GM19239 (cell line): ENCODE measurements around the gene TIMM17B.

Experiments
- DNase-seq: peaks from one replicate; pipeline ENCODE4 v3.0.0; 2011; ENCODE audit warnings: low spot score; ENCODE audit not compliant: insufficient read length
- FAIRE-seq: peaks from 2 replicates; lab custom pipeline; 2011; peaks lifted over from hg19 to GRCh38; lab: Jason Lieb, UNC

TIMM17B gene

DNA sequence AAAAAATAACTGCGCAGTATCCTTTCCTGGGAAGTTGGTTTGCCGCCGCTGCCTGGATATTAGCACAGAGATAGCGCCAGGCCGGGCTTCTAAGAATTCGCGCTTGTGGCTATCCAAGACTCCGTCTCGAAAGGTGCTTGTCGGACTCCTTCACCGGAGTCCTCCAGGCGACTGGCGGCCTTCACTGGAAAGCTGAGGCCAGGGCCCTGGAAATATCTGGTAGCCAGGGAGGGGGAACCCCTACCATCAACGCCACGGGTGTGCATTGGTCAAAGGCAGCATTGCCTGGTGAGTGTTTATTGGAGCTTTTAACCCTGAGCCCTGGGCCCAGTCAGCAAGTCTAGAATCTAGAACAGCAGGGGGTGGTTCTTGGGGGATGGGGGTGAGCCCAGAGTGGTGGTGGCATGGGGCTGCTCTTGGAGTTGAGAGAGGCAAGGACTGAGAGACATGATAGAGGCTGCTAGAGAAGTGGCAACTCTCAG, 21.8 kb upstream of the TIMM17B start:
- FAIRE-seq = no peak
- no peak for DNase-seq

GRCh38 chrX:48918643-48919340, 21.2 kb upstream of the TIMM17B start, which contains the start of gene PIM2:
Gene PIM2 (minus strand): TSS chrX:48919024. CDS start chrX:48918834, 190 bp downstream.
- DNase-seq = peak; percentile 65
- FAIRE-seq = peak; percentile 100

DNA sequence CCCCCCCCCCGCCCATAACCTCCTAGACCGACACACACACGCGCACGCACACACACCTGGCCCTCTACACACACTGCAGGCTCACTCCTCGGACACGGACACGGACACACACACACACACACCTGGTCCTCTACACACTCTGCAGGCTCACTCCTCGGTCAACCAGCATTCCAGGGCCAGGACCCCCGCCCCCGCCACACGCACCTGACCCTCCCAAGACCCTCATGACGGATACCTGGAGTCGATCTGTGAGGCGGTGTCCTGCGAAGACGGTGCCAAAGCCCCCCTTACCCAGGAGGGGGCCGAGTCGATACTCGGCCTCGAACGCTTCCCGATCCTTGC, 20.7 kb upstream of the TIMM17B start:
- FAIRE-seq = peak; percentile 63

GRCh38 chrX:48917139-48918001, 19.8 kb upstream of the TIMM17B start:
- DNase-seq (peak; percentile 43), FAIRE-seq (peak; percentile 99)

More for the DNA sequence above, 20.7 kb upstream of the TIMM17B start:
- no peak for DNase-seq

GRCh38 chrX:48914593-48915493, 17.3 kb upstream of the TIMM17B start:
- no peak for DNase-seq
- FAIRE-seq = no peak

GRCh38 chrX:48913605-48914366, 16.2 kb upstream of the TIMM17B start:
- DNase-seq (no peak), FAIRE-seq (peak; percentile 26)

GRCh38 chrX:48911412-48912182, 14.0 kb upstream of the TIMM17B start, which contains the start of gene SLC35A2:
Gene SLC35A2 (minus strand): TSS chrX:48911646. CDS start chrX:48911636, 10 bp downstream.
- DNase-seq = peak; percentile 68
- FAIRE-seq = peak; percentile 99

DNA sequence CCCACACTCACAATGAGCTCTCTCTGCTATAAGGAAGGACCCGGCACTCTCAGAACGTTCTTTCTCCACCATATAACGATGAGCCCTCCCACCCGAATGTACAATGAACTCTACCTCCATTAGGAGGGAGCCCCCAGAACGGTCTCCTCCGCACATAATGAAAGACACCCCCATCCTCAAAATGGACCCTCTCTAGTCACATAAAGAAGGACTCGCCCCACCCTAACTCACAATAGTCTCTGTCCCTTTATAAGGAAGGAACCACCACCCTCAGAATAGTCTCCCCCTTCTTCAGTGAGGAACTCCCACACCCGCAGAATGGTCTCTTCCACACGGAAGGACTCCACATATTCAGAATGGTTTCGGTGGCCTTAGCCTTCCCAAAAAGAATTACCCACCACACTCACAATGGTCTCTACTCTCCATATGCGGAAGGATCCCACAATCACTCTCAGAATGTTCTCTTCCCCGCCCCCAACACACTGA, 13.4 kb upstream of the TIMM17B start:
- FAIRE-seq = no peak
- no peak for DNase-seq

DNA sequence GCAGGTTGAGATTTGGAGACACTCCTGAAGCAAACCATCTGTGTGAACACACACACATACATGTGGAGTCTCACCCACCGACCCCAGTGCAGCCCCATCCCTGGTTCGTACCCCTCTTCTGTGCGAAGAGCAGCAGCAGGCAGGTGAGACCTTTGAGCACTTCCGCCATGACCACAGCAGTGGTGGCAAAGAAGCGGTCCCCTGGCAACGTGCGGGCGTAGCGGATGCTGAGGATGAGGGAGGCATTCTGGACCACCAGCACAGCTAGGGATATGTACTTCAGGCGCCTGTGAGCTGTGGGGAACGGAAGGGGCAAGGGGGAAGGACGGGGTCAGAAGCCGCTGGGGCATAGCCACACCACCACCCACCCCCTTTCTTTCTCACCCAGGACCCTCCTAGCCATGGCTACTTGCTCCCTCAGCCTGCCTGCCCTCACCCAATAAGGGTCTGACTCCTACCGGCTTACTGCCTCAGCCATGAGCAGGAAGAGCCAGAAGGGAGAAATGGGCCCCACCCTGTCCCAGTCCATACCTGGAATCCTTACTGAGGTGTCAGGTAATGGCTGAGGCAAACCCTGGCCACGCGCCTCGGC, 12.2 kb upstream of the TIMM17B start:
- no peak for FAIRE-seq
- DNase-seq = no peak

DNA sequence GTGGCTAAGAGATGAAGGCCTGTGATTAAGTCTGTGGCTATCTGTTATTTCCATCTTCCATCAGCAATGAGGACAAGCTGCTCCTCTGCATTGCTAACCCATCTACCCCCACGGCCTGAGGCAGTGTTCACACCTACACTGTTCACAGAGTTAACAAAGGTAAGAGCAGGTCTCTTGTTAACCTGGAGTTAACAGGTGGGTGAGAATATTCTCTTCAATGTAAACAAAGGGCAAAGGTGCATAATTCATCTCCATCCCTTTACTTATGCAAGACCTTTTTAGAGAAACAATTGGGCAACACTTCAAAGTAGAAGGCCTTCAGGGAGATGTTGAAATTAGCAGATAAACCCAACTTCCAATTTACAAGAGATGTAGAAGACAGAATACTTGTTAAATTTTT, 11.0 kb upstream of the TIMM17B start:
- no peak for FAIRE-seq

DNA sequence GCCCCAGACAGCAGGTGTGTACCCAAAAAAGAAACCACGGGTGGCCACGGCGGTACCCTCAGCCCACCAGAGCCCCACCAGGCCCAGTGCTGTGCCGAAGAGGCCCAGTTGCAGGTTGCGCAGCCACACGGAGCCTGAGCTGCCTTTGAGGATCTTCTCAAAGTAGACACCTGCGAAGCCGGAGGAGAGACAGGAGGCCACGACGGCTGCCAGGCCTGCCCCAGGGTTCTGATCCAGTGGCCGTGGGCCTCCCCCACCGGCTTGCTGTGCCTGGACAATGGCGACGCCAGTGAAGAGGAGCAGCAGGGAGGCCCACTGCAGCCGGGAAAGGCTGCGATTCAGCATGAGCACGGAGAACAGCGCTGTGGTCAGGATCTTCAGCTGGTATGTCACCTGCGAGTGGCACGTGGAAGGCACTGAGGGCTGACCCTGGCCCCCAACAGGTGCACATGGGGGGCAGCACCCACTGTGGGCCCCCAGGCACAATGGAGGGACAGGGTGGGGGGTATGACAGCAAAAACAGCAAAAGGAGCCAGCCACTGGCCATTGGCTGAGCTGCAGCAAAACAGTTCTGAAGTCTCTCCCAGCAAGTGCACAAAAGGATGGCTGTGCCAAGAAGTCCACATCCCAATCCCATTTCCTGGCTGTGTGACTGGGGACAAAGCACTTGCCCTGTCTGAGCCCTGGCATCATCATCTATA, 7.7 kb upstream of the TIMM17B start:
- DNase-seq (no peak), FAIRE-seq (no peak)

More for the DNA sequence above, 11.0 kb upstream of the TIMM17B start:
- no peak for DNase-seq

GRCh38 chrX:48904626-48905025, 7.1 kb upstream of the TIMM17B start:
- DNase-seq = no peak
- no peak for FAIRE-seq

- FAIRE-seq (no peak), DNase-seq (no peak)
These were observed 6.6 kb upstream of the TIMM17B start for GRCh38 chrX:48904180-48904579.

- FAIRE-seq = no peak
These were observed 5.7 kb upstream of the TIMM17B start for GRCh38 chrX:48903290-48903689.

GRCh38 chrX:48902776-48903175, 5.2 kb upstream of the TIMM17B start:
- no peak for DNase-seq
- no peak for FAIRE-seq

More at GRCh38 chrX:48903290-48903689, 5.7 kb upstream of the TIMM17B start:
- DNase-seq = no peak

DNA sequence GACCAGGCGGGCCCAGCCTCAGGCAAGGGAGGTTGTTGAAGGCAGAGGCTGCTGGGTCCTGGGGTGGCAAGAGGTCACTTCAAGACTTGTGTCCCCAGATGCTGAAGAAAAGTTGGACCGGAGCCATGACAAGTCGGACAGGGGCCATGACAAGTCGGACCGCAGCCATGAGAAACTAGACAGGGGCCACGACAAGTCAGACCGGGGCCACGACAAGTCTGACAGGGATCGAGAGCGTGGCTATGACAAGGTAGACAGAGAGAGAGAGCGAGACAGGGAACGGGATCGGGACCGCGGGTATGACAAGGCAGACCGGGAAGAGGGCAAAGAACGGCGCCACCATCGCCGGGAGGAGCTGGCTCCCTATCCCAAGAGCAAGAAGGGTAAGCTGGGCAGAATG, 4.6 kb upstream of the TIMM17B start:
- FAIRE-seq = no peak
- no peak for DNase-seq

DNA sequence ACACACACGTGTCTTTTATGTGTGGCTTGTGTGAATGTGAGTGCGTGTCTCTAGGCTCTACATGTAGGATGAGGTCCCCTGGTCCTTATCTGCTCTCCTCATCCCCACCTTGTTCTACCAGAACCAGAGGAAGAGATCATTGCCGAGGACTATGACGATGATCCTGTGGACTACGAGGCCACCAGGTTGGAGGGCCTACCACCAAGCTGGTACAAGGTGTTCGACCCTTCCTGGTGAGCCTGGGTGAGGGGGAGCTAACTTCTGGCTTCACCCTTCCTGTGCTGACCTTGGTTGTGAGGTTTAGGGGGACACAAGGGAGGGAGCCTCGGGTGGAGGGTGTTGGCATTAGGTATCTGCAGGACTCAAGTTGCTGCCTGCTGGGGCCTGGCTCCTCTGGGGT, 3.5 kb upstream of the TIMM17B start:
- FAIRE-seq (no peak), DNase-seq (no peak)

DNA sequence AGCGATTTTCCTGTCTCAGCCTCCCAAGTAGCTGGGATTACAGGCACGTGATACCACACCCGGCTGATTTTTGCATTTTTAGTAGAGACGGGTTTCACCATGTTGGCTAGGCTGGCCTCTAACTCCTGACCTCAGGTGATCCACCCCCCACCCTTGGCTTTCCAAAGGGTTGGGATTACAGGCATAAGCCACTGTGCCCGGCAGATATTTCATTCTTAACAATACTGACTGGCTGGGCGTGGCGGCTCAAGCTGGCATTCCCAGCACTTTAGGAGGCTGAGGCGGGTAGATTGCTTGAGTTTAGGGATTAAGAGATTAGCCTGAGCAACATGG, 1.5 kb upstream of the TIMM17B start:
- FAIRE-seq = no peak
- no peak for DNase-seq
